NCI-H187 treated with DMSO at 0.1 percent for 48 hours (cell line): ENCODE results near the gene GEMIN2.
A peak's percentile ranks its signal among the peaks of the same experiment; 100 is the strongest.
"Not testable (repeated sequence)": the region's sequence is repeated elsewhere in the genome, so short reads cannot be mapped to it uniquely, and the experiment has no call there.

ENCODE experiments used
- DNase-seq: peaks from one replicate; lab custom pipeline; 2025; lab: John Stamatoyannopoulos, UW

Gene GEMIN2

DNA sequence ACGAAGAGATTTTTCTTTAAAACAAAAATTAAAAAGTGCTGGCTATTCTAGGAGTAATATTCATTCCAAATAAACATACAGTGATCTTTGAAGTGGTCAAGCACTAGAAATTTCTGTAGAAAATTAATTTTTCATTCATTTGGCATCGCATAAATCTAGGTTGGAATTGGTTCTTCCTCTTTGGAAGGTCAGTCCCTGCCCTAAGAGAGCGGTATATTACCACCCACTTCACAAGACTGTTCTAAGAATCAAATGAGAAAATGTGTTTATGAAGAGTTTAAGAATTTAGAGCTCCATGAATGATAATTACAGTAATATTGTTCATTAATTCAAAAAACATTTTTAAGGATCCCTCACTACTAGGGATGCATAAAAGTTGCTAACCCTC lies 444 bp upstream of the GEMIN2 start:
- no peak for DNase-seq

- no peak for DNase-seq
Measured at GRCh38 chr14:39122330-39123138, 8.4 kb downstream of the GEMIN2 start.

GRCh38 chr14:39137835-39138234 lies 23.7 kb downstream of the GEMIN2 start:
- not testable (repeated sequence) for DNase-seq

- no peak for DNase-seq
Measured at GRCh38 chr14:39138440-39138839, 24.3 kb downstream of the GEMIN2 start.

DNA sequence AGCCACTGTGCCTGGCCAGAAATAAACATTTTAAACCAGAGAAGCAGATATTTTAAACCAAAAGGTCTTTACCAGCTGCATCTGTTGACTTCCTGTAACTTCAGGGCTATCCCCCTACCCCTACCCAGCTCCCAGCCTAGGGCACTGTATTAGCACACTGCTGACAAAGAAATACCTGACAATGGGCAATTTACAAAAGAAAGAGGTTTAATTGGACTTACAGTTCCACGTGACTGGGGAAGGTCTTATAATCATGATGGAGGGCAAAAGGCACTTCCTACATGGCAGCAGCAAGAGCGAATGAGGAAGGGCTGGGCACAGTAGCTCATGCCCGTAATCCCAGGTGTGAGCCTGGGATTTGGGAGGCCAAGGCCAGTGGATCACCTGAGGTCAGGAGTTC lies 26.0 kb downstream of the GEMIN2 start:
- DNase-seq: no peak

GRCh38 chr14:39141623-39142022 lies 27.5 kb downstream of the GEMIN2 start:
- not testable (repeated sequence) for DNase-seq

DNA sequence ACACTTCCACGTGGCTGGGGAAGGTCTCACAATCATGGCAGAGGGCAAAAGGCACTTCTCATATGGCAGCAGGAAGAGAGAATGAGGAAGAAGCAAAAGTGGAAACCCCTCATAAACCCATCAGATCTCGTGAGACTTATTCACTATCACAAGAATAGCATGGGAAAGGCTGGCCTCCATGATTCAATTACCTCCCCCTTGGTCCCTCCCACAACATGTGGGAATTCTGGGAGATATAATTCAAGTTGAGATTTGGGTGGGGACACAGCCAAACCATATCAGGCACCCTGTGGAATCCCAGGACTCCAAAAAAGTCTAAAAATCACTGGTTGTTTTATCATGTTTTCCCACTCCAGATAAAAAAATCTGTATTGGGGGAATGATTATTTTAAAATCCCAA lies 29.1 kb downstream of the GEMIN2 start:
- DNase-seq: not testable (repeated sequence)

DNA sequence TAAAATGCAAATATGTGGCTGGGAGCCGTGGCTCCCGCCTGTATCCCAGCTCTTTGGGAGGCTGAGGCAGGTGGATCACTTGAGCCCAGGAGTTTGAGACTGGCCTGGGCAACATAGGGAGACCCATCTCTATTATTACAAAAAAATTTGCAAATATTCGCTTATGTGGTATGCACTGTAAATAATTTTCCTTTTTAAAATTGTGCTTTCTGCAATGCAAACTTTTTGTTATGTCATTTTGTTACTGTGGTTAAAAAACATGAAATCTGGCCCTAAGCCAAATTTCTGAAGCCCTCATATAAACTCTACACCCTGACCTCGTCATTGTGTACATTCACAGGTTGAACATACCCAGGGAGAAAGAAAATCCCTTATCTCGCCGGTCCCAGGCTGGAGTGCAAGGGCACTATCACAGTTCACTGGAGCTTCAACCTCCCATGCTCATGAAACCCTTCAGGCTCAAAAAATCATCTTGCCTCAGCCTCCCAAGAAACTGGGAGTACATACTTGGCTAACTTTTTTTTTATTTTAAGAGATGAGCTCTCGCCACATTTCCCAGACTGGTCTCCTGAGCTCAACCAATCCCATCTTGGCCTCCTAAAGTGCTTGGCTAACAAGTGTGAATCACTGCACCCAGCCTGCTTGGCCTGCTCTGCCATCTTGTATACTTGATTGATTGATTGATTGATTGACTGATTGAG lies 31.3 kb downstream of the GEMIN2 start:
- DNase-seq: no peak

DNA sequence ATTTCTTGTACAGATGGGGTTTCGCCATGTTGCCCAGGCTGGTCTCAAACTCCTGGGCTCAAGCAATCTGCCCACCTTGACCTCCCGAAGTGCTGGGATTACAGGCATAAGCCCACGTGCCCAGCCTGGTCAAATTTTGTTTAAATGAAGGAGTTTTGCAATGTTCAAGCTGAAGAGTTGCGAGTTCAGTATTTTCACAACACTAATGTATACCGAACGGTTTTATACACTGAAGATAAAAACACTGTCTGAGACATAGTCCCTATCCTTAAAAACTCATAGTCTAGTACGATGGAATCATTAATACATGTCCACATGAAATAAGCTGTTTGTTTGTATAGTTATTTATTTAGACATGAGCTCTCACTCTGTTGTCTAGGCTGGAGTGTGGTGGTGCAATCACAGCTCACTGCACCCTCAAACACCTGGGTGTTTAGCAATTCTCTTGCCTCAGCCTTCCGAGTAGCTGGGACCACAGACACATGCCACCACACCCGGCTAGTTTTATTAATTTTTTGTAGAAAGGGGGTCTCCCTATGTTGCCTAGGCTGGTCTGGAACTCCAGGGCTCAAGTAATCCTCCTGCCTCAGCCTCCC lies 40.6 kb downstream of the GEMIN2 start:
- DNase-seq: no peak

- no peak for DNase-seq
Measured at GRCh38 chr14:39157491-39157890, 43.4 kb downstream of the GEMIN2 start.

DNA sequence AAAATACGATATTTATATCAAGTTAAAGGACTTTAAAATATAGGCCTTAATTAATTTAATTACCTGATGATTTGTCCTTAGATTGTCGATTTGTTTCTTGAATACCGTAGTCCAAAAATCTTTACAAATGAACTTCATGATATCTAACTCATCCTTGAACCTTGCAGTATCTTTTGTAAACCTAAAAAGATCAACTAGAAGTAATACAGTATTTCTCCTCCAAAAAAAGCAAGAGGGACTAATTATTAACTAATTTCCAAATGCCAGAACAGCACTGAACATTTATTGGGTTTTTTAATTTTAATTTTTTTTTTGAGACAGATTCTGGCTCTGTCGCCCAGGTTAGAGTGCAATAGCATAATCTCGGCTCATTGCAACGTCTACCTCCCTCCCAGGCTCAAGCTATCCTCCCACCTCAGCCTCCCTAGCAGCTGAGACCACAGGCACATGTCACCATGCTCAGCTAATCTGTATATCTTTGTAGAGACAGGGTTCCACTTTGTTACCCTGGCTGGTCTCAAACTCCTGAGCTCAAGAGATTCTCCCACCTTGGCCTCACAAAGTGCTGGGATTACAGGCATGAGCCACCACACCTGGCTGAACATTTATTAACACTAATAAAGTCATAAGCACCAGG lies 44.2 kb downstream of the GEMIN2 start:
- no peak for DNase-seq

GRCh38 chr14:39160494-39160893 lies 46.4 kb downstream of the GEMIN2 start:
- DNase-seq: no peak

DNA sequence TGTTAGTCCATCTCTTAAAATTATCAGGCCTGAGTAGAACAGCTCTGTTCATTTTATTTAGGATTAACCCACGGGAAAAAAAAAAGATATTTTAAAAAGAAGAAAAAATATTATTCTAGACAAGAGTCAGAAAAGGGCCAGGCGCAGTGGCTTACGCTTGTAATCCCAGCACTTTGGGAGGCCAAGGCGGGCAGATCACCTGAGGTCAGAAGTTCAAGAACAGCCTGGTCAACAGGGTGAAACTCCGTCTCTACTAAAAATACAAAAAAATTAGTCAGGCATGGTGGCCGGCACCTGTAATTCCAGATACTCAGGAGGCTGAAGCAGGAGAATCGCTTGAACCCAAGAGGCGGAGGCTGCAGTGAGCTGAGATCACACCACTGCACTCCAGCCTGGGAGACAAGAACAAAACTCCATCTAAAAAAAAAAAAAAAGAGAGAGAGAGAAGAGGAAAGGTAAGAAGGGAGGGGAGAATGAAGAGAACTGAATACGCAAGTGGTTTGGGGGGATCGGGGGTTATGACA lies 53.7 kb downstream of the GEMIN2 start:
- DNase-seq: not testable (repeated sequence)

GRCh38 chr14:39168591-39168990 lies 54.5 kb downstream of the GEMIN2 start:
- no peak for DNase-seq

GRCh38 chr14:39169541-39169900 lies 55.4 kb downstream of the GEMIN2 start:
- no peak for DNase-seq

- no peak for DNase-seq
Measured at GRCh38 chr14:39173198-39173597, 59.1 kb downstream of the GEMIN2 start.

DNA sequence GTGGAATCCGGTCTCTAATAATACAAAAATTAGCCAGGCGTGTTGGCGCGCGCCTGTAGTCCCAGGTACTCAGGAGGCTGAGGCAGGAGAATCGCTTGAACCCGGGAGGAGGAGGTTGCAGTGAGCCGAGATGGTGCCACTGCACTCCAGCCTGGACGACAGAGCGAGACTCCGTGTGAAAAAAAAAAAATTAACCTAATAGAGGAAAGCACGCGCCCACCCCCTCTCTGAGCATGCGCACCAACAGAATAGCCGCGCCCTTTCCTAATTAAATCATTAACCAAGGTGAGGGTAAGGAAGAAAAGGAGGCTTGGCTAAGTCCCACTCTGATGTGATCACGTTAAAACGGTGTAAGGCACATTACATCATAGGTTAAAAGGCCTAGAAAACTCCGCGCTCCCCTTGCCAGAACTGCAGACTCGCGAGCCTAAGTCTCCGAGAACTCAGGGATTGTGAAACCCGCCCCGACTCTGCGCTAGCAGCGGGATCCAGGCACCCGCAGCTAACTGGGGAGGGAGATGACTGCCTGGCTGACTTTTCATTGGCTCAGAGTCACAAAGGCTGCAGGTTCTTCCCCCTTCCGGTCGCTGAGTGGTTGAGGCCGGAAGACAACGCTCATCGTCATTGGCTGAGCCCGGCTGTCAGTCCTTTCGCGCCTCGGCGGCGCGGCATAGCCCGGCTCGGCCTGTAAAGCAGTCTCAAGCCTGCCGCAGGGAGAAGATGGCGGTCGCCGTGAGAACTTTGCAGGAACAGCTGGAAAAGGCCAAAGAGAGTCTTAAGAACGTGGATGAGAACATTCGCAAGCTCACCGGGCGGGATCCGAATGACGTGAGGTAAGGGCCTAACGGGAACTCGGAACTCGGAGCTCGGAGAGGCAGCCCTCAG lies 60.7 kb downstream of the GEMIN2 start, which contains the start of gene PNN:
PNN (plus strand) TSS at position 695 of the 885 bp plus-strand sequence; CDS start at position 721, 26 bp downstream.
- DNase-seq: peak; percentile 97

DNA sequence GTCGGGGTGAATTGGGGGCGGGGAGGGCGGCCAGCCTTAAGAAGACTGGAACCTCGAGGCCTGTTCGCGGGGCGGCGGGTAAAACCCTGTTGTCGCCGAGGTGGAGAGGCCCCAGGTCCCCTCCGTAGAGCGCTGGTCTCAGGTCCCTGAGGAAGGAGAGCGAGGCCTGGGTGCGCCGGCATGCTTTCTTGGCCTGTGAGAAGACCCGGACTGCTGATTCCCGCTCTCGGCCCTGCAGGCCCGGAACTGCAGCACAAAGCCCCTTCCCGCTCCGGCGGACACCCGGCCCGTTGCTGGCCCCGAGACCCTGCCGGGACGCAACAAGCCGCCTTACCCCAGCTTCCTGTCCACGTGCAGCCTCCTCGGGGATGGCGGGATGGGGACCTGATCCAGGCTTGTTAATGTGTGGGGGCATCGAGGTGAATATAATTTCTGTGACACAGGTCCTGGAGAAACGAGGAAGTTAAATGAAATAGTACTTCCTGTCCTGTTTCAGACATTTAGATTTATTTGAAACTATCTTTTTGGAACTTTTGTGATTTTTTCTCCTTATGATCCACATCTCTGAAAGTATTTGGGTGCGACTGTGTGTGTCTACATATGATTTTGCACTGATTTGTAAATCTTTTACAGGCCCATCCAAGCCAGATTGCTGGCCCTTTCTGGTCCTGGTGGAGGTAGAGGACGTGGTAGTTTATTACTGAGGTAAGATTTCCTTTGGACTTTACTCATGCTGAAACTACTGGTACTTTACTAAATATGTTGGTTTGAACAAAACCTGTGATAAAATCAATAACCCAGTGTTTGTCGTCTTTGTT lies 61.5 kb downstream of the GEMIN2 start:
- no peak for DNase-seq

- DNase-seq: no peak
Measured at GRCh38 chr14:39176263-39177167, 62.4 kb downstream of the GEMIN2 start.
